Motor neuron (in vitro differentiated cells): ENCODE measurements around the gene SIRT7. TPM values are rescaled to one million over a fixed set of nuclear protein-coding genes. Genes with fewer than 3 reads are reported as not detected.

ENCODE experiments used
- ATAC-seq, 8 experiments: fragments of 200-7000 bp; cut with Tn5 transposase; replicated peaks in 6 of 8; 2 replicates each; pipeline ENCODE4 v1.8.0; 2021; ENCODE audit warnings: mild to moderate bottlenecking in 8 of 8, moderate library complexity in 8 of 8
- H3K27ac ChIP-seq, 2 donors: fragments of 250-450 bp; sonication (Bioruptor Pico); 2 replicates each; pipeline ENCODE4 v1.9.0; 2021; ENCODE audit warnings: antibody characterized with exemption in 2 of 2, mild to moderate bottlenecking in 2 of 2, moderate library complexity in 1 of 2
- H3K4me1 ChIP-seq, 2 donors: fragments of 250-450 bp; sonication (Bioruptor Pico); replicated peaks in 1 of 2; 2 replicates each; pipeline ENCODE4 v1.6.1; 2021; ENCODE audit warnings: antibody characterized with exemption in 2 of 2, mild to moderate bottlenecking in 2 of 2, moderate library complexity in 1 of 2
- H3K4me3 ChIP-seq, 5 donors: fragments of 250-450 bp; sonication (Bioruptor Pico); 2 replicates each; pipeline ENCODE4 v1.9.0; 2021; ENCODE audit warnings: antibody characterized with exemption in 5 of 5, mild to moderate bottlenecking in 5 of 5, moderate library complexity in 4 of 5
- WGBS, 10 experiments: fragments of 450-650 bp; shearing (Covaris generic); methylation state at CpG; one replicate each; pipeline ENCODE4 v1.0.0; 2022; 5-methylcytosine and 5-hydroxymethylcytosine counted together
- in situ Hi-C, 9 experiments: fragments of 400-800 bp; cut with MboI; loops; one replicate each; pipeline ENCODE4 v1.15.0; 2021; ENCODE audit warnings: low sequenced_read_pairs in 9 of 9, low pct_unique_long_range_greater_than_20kb in 2 of 9; ENCODE audit not compliant: unreplicated experiment in 9 of 9
- total RNA-seq, 8 experiments: library from RNA; unstranded; fragments of 300-600 nt; gene quantifications; 2 replicates each; pipeline versions ENCODE4 v1.2.3 to v1.2.4, GENCODE V29; 2022

The SIRT7 gene
- total RNA-seq, 8 experiments from 2014 or later, result 7.2 to 37.9 (median 14.5) TPM

GRCh38 chr17:81900181-81900820 is 17.7 kb downstream of the SIRT7 start:
- in situ Hi-C loops, result no loop called here
- 50 to 100% (median 79%) methylated on average over 1 to 5 of the region's 18 CpGs; no CpG with 5 or more reads in 2 of the 10 experiments for WGBS, 10 experiments
- ATAC-seq, result peak in 3 of 8 experiments; percentile 2 to 8 (median 3)
- peaks cover 4% of the 10 kb centered on the region in 2 donors for H3K4me1 ChIP-seq
- no peak overlapping the region for H3K27ac ChIP-seq
- H3K4me3 ChIP-seq, result no peak overlapping the region

GRCh38 chr17:81899514-81900166 is 18.3 kb downstream of the SIRT7 start:
- in situ Hi-C loops, result no loop called here
- WGBS, 10 experiments, result 50 to 100% (median 91%) methylated on average over 1 to 6 of the region's 22 CpGs; no CpG with 5 or more reads in 5 of the 10 experiments
- no peak overlapping the region for H3K27ac ChIP-seq
- H3K4me3 ChIP-seq, result no peak overlapping the region
- peaks cover 4% of the 10 kb centered on the region in 2 donors for H3K4me1 ChIP-seq
- ATAC-seq, result no peak

GRCh38 chr17:81898885-81899284 is 19.1 kb downstream of the SIRT7 start:
- Histone ChIP-seq H3K4me3 (no peak overlapping the region), H3K27ac (no peak overlapping the region), H3K4me1 (peaks cover 4% of the 10 kb centered on the region in 2 donors)
- in situ Hi-C loops, result no loop called here
- ATAC-seq, result no peak
- 70 to 100% (median 100%) methylated on average over 1 to 2 of the region's 9 CpGs; no CpG with 5 or more reads in 5 of the 10 experiments for WGBS, 10 experiments

- Histone ChIP-seq H3K27ac (no peak overlapping the region), H3K4me1 (peaks cover 4% of the 10 kb centered on the region in 2 donors), H3K4me3 (no peak overlapping the region)
- ATAC-seq, result peak; percentile 16 to 69 (median 54)
- in situ Hi-C loops, result no loop called here
- WGBS, 10 experiments, result 15 to 100% (median 83%) methylated on average over 1 to 8 of the region's 19 CpGs
Observed at GRCh38 chr17:81898029-81898866, 19.7 kb downstream of the SIRT7 start.

- in situ Hi-C loops, result no loop called here
- H3K27ac ChIP-seq, result no peak overlapping the region
Observed at GRCh38 chr17:81895400-81895799, 22.6 kb downstream of the SIRT7 start.

GRCh38 chr17:81891303-81891552 is 26.7 kb downstream of the SIRT7 start:
- Histone ChIP-seq H3K4me3 (peak overlapping the region; percentile 60 to 99 (median 86)), H3K4me1 (peaks cover 11 to 14% of the 10 kb centered on the region in 2 donors), H3K27ac (peak overlapping the region; percentile 95 to 99)
- ATAC-seq, result peak in 6 of 8 experiments; percentile 2 to 35 (median 8)
- no CpG with 5 or more reads among the region's 40 CpGs for WGBS, 10 experiments
- in situ Hi-C loops, result no loop called here

More at GRCh38 chr17:81895400-81895799, 22.6 kb downstream of the SIRT7 start:
- H3K4me1 ChIP-seq, result peaks cover 6 to 7% of the 10 kb centered on the region in 2 donors
- ATAC-seq, result no peak
- H3K4me3 ChIP-seq, result no peak overlapping the region
- 86 to 100% (median 100%) methylated on average over 2 to 11 of the region's 11 CpGs; no CpG with 5 or more reads in 3 of the 10 experiments for WGBS, 10 experiments

- Histone ChIP-seq H3K27ac (peak overlapping the region; percentile 95 to 99), H3K4me1 (peaks cover 11 to 14% of the 10 kb centered on the region in 2 donors), H3K4me3 (peak overlapping the region; percentile 60 to 99 (median 86))
- 0 to 80% (median 14%) methylated on average over 2 to 18 of the region's 69 CpGs; no CpG with 5 or more reads in 3 of the 10 experiments for WGBS, 10 experiments
- in situ Hi-C loops, result no loop called here
- ATAC-seq, result peak in 2 of 8 experiments; percentile 17 to 20
Observed at GRCh38 chr17:81890447-81891302, 27.3 kb downstream of the SIRT7 start.

- in situ Hi-C loops, result no loop called here
- Histone ChIP-seq H3K27ac (no peak overlapping the region), H3K4me3 (peak overlapping the region in 3 of 5 donors; percentile 60 to 99 (median 86)), H3K4me1 (peaks cover 11 to 14% of the 10 kb centered on the region in 2 donors)
- WGBS, 10 experiments, result 85 to 100% (median 95%) methylated on average over 1 to 7 of the region's 9 CpGs; no CpG with 5 or more reads in 5 of the 10 experiments
- no peak for ATAC-seq
Observed at GRCh38 chr17:81889602-81890001, 28.4 kb downstream of the SIRT7 start.

GRCh38 chr17:81888988-81889595 is 28.9 kb downstream of the SIRT7 start:
- 90 to 97% (median 95%) methylated on average over 2 to 10 of the region's 16 CpGs; no CpG with 5 or more reads in 5 of the 10 experiments for WGBS, 10 experiments
- no peak for ATAC-seq
- Histone ChIP-seq H3K4me3 (no peak overlapping the region), H3K27ac (no peak overlapping the region), H3K4me1 (peaks cover 11 to 14% of the 10 kb centered on the region in 2 donors)
- in situ Hi-C loops, result no loop called here

- H3K4me3 ChIP-seq, result no peak overlapping the region
- in situ Hi-C loops, result no loop called here
Observed at GRCh38 chr17:81888105-81888987, 29.6 kb downstream of the SIRT7 start.

GRCh38 chr17:81885869-81886548 is 32.0 kb downstream of the SIRT7 start:
- Histone ChIP-seq H3K27ac (no peak overlapping the region), H3K4me3 (no peak overlapping the region), H3K4me1 (peaks cover 5 to 10% of the 10 kb centered on the region in 2 donors)
- WGBS, 10 experiments, result 26 to 100% (median 90%) methylated on average over 1 to 9 of the region's 11 CpGs; no CpG with 5 or more reads in 3 of the 10 experiments
- in situ Hi-C loops, result no loop called here
- peak in 5 of 8 experiments; percentile 5 to 42 (median 15) for ATAC-seq

More at GRCh38 chr17:81888105-81888987, 29.6 kb downstream of the SIRT7 start:
- Histone ChIP-seq H3K4me1 (peaks cover 11 to 14% of the 10 kb centered on the region in 2 donors), H3K27ac (no peak overlapping the region)
- no peak for ATAC-seq
- 92 to 99% (median 94%) methylated on average over 3 to 22 of the region's 44 CpGs; no CpG with 5 or more reads in 4 of the 10 experiments for WGBS, 10 experiments
